GM23338 (cell line): ENCODE measurements around the gene GNG10.

Experiments used
- CREB1 ChIP-seq: fragments of 250-450 bp; sonication (Bioruptor Pico); IDR thresholded peaks from 2 replicates; pipeline ENCODE4 v1.5.0; 2020; ENCODE audit warnings: low read depth, mild to moderate bottlenecking, moderate library complexity
- CTCF ChIP-seq, 2 experiments: fragments of 200-600 bp in 1 of 2; sonication (generic) in 1 of 2; conservative IDR thresholded peaks; 2 replicates each; pipeline versions ENCODE4 v1.5.1 to v1.6.1; 2016 to 2017; ENCODE audit warnings: antibody characterized with exemption in 2 of 2, low read depth in 2 of 2, mild to moderate bottlenecking in 2 of 2, moderate library complexity in 1 of 2
- ETS1 ChIP-seq: IDR thresholded peaks from 2 replicates; pipeline ENCODE4 v1.6.1; 2016; ENCODE audit warnings: antibody characterized with exemption
- EZH2 ChIP-seq: fragments of 200-600 bp; sonication (generic); IDR thresholded peaks from one replicate; pipeline ENCODE4 v1.8.0; 2017; ENCODE audit warnings: antibody characterized with exemption, mild to moderate bottlenecking, low read depth; ENCODE audit not compliant: unreplicated experiment
- EZH2phosphoT487 ChIP-seq: fragments of 200-600 bp; sonication (generic); IDR thresholded peaks from one replicate; pipeline ENCODE4 v1.8.1; 2018; ENCODE audit warnings: antibody characterized with exemption; ENCODE audit not compliant: unreplicated experiment
- JUNB ChIP-seq: IDR thresholded peaks from one replicate; pipeline ENCODE4 v1.6.1; 2016; ENCODE audit warnings: antibody characterized with exemption; ENCODE audit not compliant: unreplicated experiment
- NANOG ChIP-seq: IDR thresholded peaks from 2 replicates; pipeline ENCODE4 v1.6.1; 2016; ENCODE audit warnings: antibody characterized with exemption, borderline replicate concordance
- POLR2AphosphoS5 ChIP-seq: IDR thresholded peaks from 2 replicates; pipeline ENCODE4 v1.6.1; 2016; ENCODE audit warnings: antibody characterized with exemption, low read depth
- REST ChIP-seq: IDR thresholded peaks from one replicate; pipeline ENCODE4 v1.6.1; 2018; ENCODE audit warnings: antibody characterized with exemption; ENCODE audit not compliant: unreplicated experiment
- STAT1 ChIP-seq: IDR thresholded peaks from one replicate; pipeline ENCODE4 v1.6.1; 2016; ENCODE audit warnings: antibody characterized with exemption; ENCODE audit not compliant: unreplicated experiment
- ZNF114 ChIP-seq: fragments of 250-450 bp; sonication (Bioruptor Pico); IDR thresholded peaks from 2 replicates; pipeline ENCODE4 v1.5.0; 2020; ENCODE audit warnings: mild to moderate bottlenecking, moderate library complexity
- ZNF331 ChIP-seq: fragments of 250-450 bp; sonication (Bioruptor Pico); IDR thresholded peaks from 2 replicates; pipeline ENCODE4 v1.5.0; 2020; ENCODE audit warnings: low read depth, mild to moderate bottlenecking, moderate library complexity

GRCh38 chr9:111637421-111637950 is 23.9 kb upstream of the GNG10 start:
- no peak for TF ChIP-seq EZH2phosphoT487
- TF ChIP-seq POLR2AphosphoS5: no peak
- no peak for TF ChIP-seq EZH2
- no peak for TF ChIP-seq CTCF (conservative IDR thresholded peaks at IDR 0.05; ENCODE audit: low read depth in 2 of 2)
- TF ChIP-seq REST: no peak
- no peak for TF ChIP-seq JUNB
- no peak for TF ChIP-seq ZNF114 (CRISPR knock-in tag)
- no peak for TF ChIP-seq CREB1 (CRISPR knock-in tag)
- no peak for TF ChIP-seq NANOG
- no peak for TF ChIP-seq STAT1
- TF ChIP-seq ZNF331 (CRISPR knock-in tag): no peak
- no peak for TF ChIP-seq ETS1
